ENCODE measurements around the gene ZNF660. TPM values are rescaled to one million over a fixed set of nuclear protein-coding genes. Genes with fewer than 3 reads are reported as not detected.

Gene ZNF660
- total RNA-seq, 4 donors from 2014 or later, result 0.55 to 2.2 (median 0.79) TPM; not detected in 1

- no peak for DNase-seq
- H3K9me3 ChIP-seq, result peaks cover 22 to 34% of the 10 kb centered on the region in 2 donors
- intact Hi-C loops (cut with DNase I; ENCODE audit: low total_unique reads), result no loop called here
- TF ChIP-seq POLR2AphosphoS5 (IDR thresholded peaks at IDR 0.05) (no peak), POLR2A (IDR thresholded peaks at IDR 0.05) (no peak), EP300 (IDR thresholded peaks at IDR 0.05; ENCODE audit: low read depth) (no peak), CTCF (IDR thresholded peaks at IDR 0.05) (no peak)
- no peaks in the 10 kb centered on the region for H3K4me1 ChIP-seq
- 74 to 92% methylated on average over 1 of the region's 1 CpG for WGBS, 2 donors (ENCODE audit: low coverage in 1 of 2)
- peaks cover 0 to 12% (median 6%) of the 10 kb centered on the region in 4 donors for H3K36me3 ChIP-seq
- no peak overlapping the region for H3K4me3 ChIP-seq
- H3K27ac ChIP-seq, result no peak overlapping the region
- in situ Hi-C loops (cut with MboI; ENCODE audit: low pct_ligation_motif_present in 1 of 4, low pct_unique_long_range_greater_than_20kb in 1 of 4, low sequenced_read_pairs in 3 of 4), result no loop called here
- H3K27me3 ChIP-seq, result no peaks in the 10 kb centered on the region
Measured at GRCh38 chr3:44596621-44597020, 11.9 kb downstream of the ZNF660 start.

- H3K27me3 ChIP-seq, result no peaks in the 10 kb centered on the region
- no peak overlapping the region for H3K4me3 ChIP-seq
- H3K4me1 ChIP-seq, result no peaks in the 10 kb centered on the region
- intact Hi-C loops (cut with DNase I; ENCODE audit: low total_unique reads) (no loop called here), in situ Hi-C loops (cut with MboI; ENCODE audit: low pct_ligation_motif_present in 1 of 4, low pct_unique_long_range_greater_than_20kb in 1 of 4, low sequenced_read_pairs in 3 of 4) (no loop called here)
- TF ChIP-seq CTCF (IDR thresholded peaks at IDR 0.05), result no peak
- no peak for TF ChIP-seq POLR2A (IDR thresholded peaks at IDR 0.05)
- TF ChIP-seq POLR2AphosphoS5 (IDR thresholded peaks at IDR 0.05), result no peak
- TF ChIP-seq EP300 (IDR thresholded peaks at IDR 0.05; ENCODE audit: low read depth), result no peak
- WGBS, 2 donors (ENCODE audit: low coverage in 1 of 2), result 94 to 95% methylated on average over 2 of the region's 2 CpGs
- peaks cover 0 to 6% of the 10 kb centered on the region in 2 donors for H3K9me3 ChIP-seq
- no peak overlapping the region for H3K27ac ChIP-seq
- no peak for DNase-seq
- no peaks in the 10 kb centered on the region for H3K36me3 ChIP-seq
Measured at GRCh38 chr3:44601749-44602148, 17.0 kb downstream of the ZNF660 start.

- Histone ChIP-seq H3K36me3 (peaks cover 0 to 7% (median 0%) of the 10 kb centered on the region in 4 donors), H3K4me1 (no peaks in the 10 kb centered on the region), H3K27ac (no peak overlapping the region), H3K4me3 (no peak overlapping the region), H3K27me3 (no peaks in the 10 kb centered on the region), H3K9me3 (no peaks in the 10 kb centered on the region)
- TF ChIP-seq CTCF (IDR thresholded peaks at IDR 0.05) (no peak), EP300 (IDR thresholded peaks at IDR 0.05; ENCODE audit: low read depth) (no peak), POLR2A (IDR thresholded peaks at IDR 0.05) (no peak), POLR2AphosphoS5 (IDR thresholded peaks at IDR 0.05) (no peak)
- no peak for DNase-seq
- intact Hi-C loops (cut with DNase I; ENCODE audit: low total_unique reads), result no loop called here
- in situ Hi-C loops (cut with MboI; ENCODE audit: low pct_ligation_motif_present in 1 of 4, low pct_unique_long_range_greater_than_20kb in 1 of 4, low sequenced_read_pairs in 3 of 4), result no loop called here
Measured at GRCh38 chr3:44612678-44613077, 27.9 kb downstream of the ZNF660 start.

- 0% methylated on average over 39 of the region's 47 CpGs; no CpG with 5 or more reads in 1 of the 2 donors for WGBS, 2 donors (ENCODE audit: low coverage in 1 of 2)
- in situ Hi-C loops (cut with MboI; ENCODE audit: low pct_ligation_motif_present in 1 of 4, low pct_unique_long_range_greater_than_20kb in 1 of 4, low sequenced_read_pairs in 3 of 4), result no loop called here
Measured at GRCh38 chr3:44624749-44625480, 40.2 kb downstream of the ZNF660 start, which contains the start of gene ZNF197. TSS of gene ZNF197 (plus strand) at chr3:44625036. CDS start at chr3:44629155, 4,119 bp downstream.

More at GRCh38 chr3:44624749-44625480, 40.2 kb downstream of the ZNF660 start, which contains the start of gene ZNF197:
- peak within 1 kb of the TSS; percentile 64 to 86 (median 72) for H3K4me3 ChIP-seq
- H3K9me3 ChIP-seq, result no peaks in the 10 kb centered on the region
- peak; percentile 52 for TF ChIP-seq POLR2A (IDR thresholded peaks at IDR 0.05)
- peak in 2 of 5 experiments; percentile 10 to 17 for TF ChIP-seq CTCF (IDR thresholded peaks at IDR 0.05)
- TF ChIP-seq POLR2AphosphoS5 (IDR thresholded peaks at IDR 0.05), result peak; percentile 48 to 77 (median 70)
- TF ChIP-seq EP300 (IDR thresholded peaks at IDR 0.05; ENCODE audit: low read depth), result no peak
- H3K27ac ChIP-seq, result peak within 1 kb of the TSS; percentile 82 to 92 (median 90)
- H3K27me3 ChIP-seq, result no peaks in the 10 kb centered on the region
- peaks cover 0 to 10% (median 0%) of the 10 kb centered on the region in 4 donors for H3K36me3 ChIP-seq
- intact Hi-C loops (cut with DNase I; ENCODE audit: low total_unique reads), result no loop called here
- H3K4me1 ChIP-seq, result peaks cover 0 to 27% (median 15%) of the 10 kb centered on the region in 4 donors
- DNase-seq, result peak; percentile 87
